HEK293 (cell line): Measurements from ENCODE around the gene PSMD5.

Experiments
- MYNN ChIP-seq: fragments of 450-650 bp; formaldehyde crosslinking; IDR thresholded peaks from 2 replicates; pipeline ENCODE4 v1.5.1; 2016; ENCODE audit warnings: missing biosample characterization, missing genetic modification characterization, borderline replicate concordance
- SCRT1 ChIP-seq: fragments of 450-650 bp; formaldehyde crosslinking; IDR thresholded peaks from 2 replicates; pipeline ENCODE4 v1.5.1; 2016; ENCODE audit warnings: missing biosample characterization, missing genetic modification characterization, borderline replicate concordance
- ZBTB17 ChIP-seq: fragments of 450-650 bp; formaldehyde crosslinking; IDR thresholded peaks from 2 replicates; pipeline ENCODE4 v1.5.1; 2016; ENCODE audit warnings: missing biosample characterization, missing genetic modification characterization
- ZNF133 ChIP-seq: fragments of 450-650 bp; formaldehyde crosslinking; IDR thresholded peaks from 2 replicates; pipeline ENCODE4 v1.5.1; 2016; ENCODE audit warnings: missing biosample characterization, missing genetic modification characterization
- ZNF140 ChIP-seq: fragments of 450-650 bp; formaldehyde crosslinking; IDR thresholded peaks from 2 replicates; pipeline ENCODE4 v1.5.1; 2016; ENCODE audit warnings: missing biosample characterization, missing genetic modification characterization
- ZNF239 ChIP-seq: fragments of 450-650 bp; formaldehyde crosslinking; IDR thresholded peaks from 2 replicates; pipeline ENCODE4 v1.5.1; 2016; ENCODE audit warnings: missing biosample characterization, missing genetic modification characterization
- ZNF311 ChIP-seq: fragments of 450-650 bp; formaldehyde crosslinking; IDR thresholded peaks from 2 replicates; pipeline ENCODE4 v1.5.1; 2017; ENCODE audit warnings: missing biosample characterization, missing genetic modification characterization, borderline replicate concordance
- ZNF423 ChIP-seq: fragments of 450-650 bp; formaldehyde crosslinking; IDR thresholded peaks from 2 replicates; pipeline ENCODE4 v1.5.1; 2016; ENCODE audit warnings: missing biosample characterization, missing genetic modification characterization
- ZNF792 ChIP-seq: fragments of 450-650 bp; formaldehyde crosslinking; IDR thresholded peaks from 2 replicates; pipeline ENCODE4 v1.5.1; 2016; ENCODE audit warnings: missing biosample characterization, missing genetic modification characterization
- TF ChIP-seq, protein P1 (sequence below): fragments of 450-650 bp; formaldehyde crosslinking; IDR thresholded peaks from 2 replicates; pipeline ENCODE4 v1.5.1; 2016; ENCODE audit warnings: missing biosample characterization, missing genetic modification characterization
- TF ChIP-seq, protein P2 (sequence below): fragments of 450-650 bp; IDR thresholded peaks from 2 replicates; pipeline ENCODE4 v1.5.1; 2018; ENCODE audit warnings: missing biosample characterization, missing genetic modification characterization
- TF ChIP-seq, protein P3 (sequence below): fragments of 450-650 bp; formaldehyde crosslinking; IDR thresholded peaks from 2 replicates; pipeline ENCODE4 v1.5.1; 2016; ENCODE audit warnings: missing biosample characterization, missing genetic modification characterization, low read depth
- TF ChIP-seq, protein P4 (sequence below): sonication (generic); formaldehyde crosslinking; IDR thresholded peaks from 2 replicates; pipeline ENCODE4 v1.8.1; 2022; ENCODE audit warnings: mild to moderate bottlenecking, moderate library complexity, missing genetic modification reagents
- TF ChIP-seq, protein P5 (sequence below): fragments of 450-650 bp; formaldehyde crosslinking; IDR thresholded peaks from 2 replicates; pipeline ENCODE4 v1.5.1; 2016; ENCODE audit warnings: missing biosample characterization, missing genetic modification characterization, low read depth

DNA sequence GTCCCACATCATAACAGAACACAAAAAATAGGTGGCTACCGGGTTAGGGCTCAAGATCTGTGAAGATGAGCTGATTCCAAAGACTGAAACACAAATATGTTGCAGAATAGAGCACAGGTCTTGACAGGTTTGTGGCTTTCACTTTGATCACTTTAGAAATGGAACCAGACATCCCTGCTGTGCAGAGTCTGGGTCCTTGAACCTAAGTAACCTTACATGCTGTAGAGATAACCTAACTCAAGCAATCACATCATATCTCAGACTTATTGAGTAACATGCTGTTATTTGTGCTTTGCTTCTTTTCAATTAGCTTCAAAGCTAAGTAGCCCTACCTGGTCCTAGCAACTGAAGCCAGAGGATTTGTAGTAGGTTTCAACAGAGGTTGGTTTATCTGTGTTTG is 73.8 kb downstream of the PSMD5 start:
- TF ChIP-seq, protein P1, sequence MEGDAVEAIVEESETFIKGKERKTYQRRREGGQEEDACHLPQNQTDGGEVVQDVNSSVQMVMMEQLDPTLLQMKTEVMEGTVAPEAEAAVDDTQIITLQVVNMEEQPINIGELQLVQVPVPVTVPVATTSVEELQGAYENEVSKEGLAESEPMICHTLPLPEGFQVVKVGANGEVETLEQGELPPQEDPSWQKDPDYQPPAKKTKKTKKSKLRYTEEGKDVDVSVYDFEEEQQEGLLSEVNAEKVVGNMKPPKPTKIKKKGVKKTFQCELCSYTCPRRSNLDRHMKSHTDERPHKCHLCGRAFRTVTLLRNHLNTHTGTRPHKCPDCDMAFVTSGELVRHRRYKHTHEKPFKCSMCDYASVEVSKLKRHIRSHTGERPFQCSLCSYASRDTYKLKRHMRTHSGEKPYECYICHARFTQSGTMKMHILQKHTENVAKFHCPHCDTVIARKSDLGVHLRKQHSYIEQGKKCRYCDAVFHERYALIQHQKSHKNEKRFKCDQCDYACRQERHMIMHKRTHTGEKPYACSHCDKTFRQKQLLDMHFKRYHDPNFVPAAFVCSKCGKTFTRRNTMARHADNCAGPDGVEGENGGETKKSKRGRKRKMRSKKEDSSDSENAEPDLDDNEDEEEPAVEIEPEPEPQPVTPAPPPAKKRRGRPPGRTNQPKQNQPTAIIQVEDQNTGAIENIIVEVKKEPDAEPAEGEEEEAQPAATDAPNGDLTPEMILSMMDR (tag by site-specific recombination): no peak
- TF ChIP-seq ZBTB17 (no peak), ZNF133 (tag by site-specific recombination) (no peak), ZNF792 (tag by site-specific recombination) (no peak), SCRT1 (tag by site-specific recombination) (no peak), MYNN (tag by site-specific recombination) (no peak), ZNF311 (no peak), ZNF423 (tag by site-specific recombination) (no peak), ZNF140 (tag by site-specific recombination) (no peak), ZNF239 (tag by site-specific recombination) (no peak)
- TF ChIP-seq, protein P2, sequence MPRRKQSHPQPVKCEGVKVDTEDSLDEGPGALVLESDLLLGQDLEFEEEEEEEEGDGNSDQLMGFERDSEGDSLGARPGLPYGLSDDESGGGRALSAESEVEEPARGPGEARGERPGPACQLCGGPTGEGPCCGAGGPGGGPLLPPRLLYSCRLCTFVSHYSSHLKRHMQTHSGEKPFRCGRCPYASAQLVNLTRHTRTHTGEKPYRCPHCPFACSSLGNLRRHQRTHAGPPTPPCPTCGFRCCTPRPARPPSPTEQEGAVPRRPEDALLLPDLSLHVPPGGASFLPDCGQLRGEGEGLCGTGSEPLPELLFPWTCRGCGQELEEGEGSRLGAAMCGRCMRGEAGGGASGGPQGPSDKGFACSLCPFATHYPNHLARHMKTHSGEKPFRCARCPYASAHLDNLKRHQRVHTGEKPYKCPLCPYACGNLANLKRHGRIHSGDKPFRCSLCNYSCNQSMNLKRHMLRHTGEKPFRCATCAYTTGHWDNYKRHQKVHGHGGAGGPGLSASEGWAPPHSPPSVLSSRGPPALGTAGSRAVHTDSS (tag by site-specific recombination): no peak
- TF ChIP-seq, protein P3, sequence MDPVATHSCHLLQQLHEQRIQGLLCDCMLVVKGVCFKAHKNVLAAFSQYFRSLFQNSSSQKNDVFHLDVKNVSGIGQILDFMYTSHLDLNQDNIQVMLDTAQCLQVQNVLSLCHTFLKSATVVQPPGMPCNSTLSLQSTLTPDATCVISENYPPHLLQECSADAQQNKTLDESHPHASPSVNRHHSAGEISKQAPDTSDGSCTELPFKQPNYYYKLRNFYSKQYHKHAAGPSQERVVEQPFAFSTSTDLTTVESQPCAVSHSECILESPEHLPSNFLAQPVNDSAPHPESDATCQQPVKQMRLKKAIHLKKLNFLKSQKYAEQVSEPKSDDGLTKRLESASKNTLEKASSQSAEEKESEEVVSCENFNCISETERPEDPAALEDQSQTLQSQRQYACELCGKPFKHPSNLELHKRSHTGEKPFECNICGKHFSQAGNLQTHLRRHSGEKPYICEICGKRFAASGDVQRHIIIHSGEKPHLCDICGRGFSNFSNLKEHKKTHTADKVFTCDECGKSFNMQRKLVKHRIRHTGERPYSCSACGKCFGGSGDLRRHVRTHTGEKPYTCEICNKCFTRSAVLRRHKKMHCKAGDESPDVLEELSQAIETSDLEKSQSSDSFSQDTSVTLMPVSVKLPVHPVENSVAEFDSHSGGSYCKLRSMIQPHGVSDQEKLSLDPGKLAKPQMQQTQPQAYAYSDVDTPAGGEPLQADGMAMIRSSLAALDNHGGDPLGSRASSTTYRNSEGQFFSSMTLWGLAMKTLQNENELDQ: no peak
- TF ChIP-seq, protein P4, sequence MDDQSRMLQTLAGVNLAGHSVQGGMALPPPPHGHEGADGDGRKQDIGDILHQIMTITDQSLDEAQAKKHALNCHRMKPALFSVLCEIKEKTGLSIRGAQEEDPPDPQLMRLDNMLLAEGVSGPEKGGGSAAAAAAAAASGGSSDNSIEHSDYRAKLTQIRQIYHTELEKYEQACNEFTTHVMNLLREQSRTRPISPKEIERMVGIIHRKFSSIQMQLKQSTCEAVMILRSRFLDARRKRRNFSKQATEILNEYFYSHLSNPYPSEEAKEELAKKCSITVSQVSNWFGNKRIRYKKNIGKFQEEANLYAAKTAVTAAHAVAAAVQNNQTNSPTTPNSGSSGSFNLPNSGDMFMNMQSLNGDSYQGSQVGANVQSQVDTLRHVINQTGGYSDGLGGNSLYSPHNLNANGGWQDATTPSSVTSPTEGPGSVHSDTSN: no peak
- TF ChIP-seq, protein P5, sequence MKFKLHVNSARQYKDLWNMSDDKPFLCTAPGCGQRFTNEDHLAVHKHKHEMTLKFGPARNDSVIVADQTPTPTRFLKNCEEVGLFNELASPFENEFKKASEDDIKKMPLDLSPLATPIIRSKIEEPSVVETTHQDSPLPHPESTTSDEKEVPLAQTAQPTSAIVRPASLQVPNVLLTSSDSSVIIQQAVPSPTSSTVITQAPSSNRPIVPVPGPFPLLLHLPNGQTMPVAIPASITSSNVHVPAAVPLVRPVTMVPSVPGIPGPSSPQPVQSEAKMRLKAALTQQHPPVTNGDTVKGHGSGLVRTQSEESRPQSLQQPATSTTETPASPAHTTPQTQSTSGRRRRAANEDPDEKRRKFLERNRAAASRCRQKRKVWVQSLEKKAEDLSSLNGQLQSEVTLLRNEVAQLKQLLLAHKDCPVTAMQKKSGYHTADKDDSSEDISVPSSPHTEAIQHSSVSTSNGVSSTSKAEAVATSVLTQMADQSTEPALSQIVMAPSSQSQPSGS: no peak
